Fibroblast of the conjunctiva (primary cell): Measurements from ENCODE around the gene OCRL.

Source experiments
- DNase-seq: peaks from one replicate; pipeline ENCODE4 v3.0.0-alpha.2; 2010; ENCODE audit warnings: low read depth

OCRL gene

GRCh38 chrX:129634541-129634940 lies 94.5 kb downstream of the OCRL start:
- DNase-seq = no peak

GRCh38 chrX:129636175-129636681 lies 96.2 kb downstream of the OCRL start:
- DNase-seq = no peak

DNA sequence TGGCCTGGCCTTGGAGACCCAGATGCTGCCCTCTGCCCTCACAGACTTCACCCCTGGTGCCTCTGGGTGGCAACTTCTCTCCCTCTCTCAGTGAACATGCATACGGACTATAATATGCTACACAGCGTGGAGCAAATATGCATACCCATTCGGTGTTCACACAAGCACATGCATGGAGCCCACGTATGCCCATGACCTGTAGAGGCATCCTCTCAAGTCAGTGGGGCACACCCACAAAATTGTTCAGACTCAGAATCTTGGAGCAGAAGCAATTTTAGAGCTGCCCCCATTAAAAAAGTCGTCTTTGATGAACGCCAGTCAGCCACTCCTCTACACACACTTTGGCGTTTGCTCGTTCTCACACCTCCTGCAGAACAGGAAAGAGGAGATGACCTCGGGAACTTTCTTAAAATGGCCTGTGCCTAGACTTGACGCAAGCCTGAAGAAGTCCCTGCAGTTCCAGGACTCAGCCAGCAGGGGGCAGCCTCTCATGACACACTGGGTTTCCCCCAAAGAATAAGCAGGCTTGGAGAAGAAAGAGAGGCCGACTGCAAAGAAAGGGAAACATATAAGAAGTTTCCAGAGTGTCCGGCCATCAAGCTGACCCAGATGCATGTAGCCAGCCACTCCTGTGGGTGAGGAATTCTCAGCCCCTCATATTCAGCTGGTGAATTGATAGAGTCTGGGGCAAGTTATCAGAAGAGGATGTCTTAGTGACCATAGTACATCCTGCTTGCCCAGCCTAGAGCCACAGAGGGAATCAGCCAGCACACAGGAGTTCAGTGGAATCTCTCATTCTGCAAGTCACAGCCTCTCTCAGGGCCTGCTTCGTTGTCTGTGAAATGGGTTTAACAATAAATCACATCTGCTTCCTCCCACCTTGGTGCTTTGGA lies 97.4 kb downstream of the OCRL start:
- peak; percentile 56 for DNase-seq

DNA sequence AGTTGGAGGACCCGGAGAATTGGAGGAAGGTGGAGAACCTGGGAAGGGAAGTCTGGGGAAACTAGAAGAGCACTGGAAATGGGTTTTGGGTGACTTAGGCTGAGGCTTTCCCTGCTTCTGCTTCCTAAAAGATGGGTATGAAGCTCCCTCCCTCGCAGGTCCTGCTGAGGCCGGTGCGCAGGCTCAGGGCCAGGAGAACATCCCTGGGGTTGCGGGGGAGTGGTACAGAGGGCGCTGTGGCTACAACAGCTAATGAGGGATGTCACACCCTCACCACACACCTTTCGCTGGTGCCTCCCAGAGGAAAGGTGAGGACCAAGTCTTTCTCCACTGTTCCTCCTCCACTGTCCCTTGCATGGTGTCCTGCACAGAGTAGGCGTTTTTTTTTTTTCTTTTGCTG lies 98.9 kb downstream of the OCRL start:
- DNase-seq = no peak

DNA sequence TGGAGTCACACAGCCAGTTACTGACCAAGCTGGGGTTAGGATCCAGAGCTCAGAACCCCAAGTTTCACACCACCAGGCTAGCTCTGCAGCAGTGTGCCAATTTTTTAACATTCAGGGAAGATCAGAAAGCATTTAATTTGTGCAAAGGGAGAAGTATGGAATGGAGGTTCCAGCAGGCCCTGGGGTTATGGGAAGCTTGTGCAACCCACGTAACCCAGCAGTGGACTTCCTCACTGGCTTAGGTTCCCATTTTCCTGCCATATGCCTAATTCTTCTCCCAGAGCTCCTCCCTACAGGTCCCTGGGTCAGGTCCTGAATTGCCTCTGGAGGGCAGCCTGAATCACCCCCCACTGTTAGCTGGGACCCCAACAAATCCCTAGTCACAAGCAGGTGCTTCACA lies 100.7 kb downstream of the OCRL start:
- no peak for DNase-seq

- DNase-seq = no peak
Measured at GRCh38 chrX:129641469-129641868, 101.4 kb downstream of the OCRL start.

DNA sequence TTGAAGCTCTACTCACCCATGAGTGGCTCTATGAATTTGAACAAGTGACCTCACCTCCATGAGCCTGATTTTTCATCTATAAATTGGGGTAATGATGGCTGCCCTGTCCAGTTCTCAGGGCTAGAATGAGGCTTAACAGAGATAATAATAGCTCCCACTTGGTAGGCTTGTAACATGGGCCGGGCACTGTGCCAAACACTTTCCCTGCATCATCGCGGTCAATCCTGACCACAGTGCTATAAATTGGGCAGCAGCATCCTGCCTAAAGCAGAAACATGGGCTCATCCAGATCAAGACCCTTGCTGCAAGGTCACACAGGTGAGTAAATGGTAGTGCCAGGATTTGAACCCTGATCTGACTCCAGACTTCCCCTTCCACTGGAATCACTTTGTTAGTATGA lies 101.9 kb downstream of the OCRL start:
- DNase-seq = no peak
